HEK293 (cell line): Measurements from ENCODE around the gene CPAMD8.

Source experiments
- CTCF ChIA-PET: fragments of 350-600 bp; formaldehyde crosslinking; extraction: SDS; loops from one replicate; lab custom pipeline; 2021; ENCODE audit warnings: antibody characterized with exemption; lab: Yijun Ruan, JAX
- POLR2A ChIA-PET: fragments of 300-600 bp; formaldehyde crosslinking; extraction: SDS; loops from one replicate; lab custom pipeline; 2020; ENCODE audit warnings: antibody characterized with exemption, inconsistent platforms; lab: Yijun Ruan, JAX
- H3K27ac ChIP-seq: fragments of 200-500 bp; sonication (Bioruptor generic); 2 replicates; pipeline ENCODE4 v1.5.1; 2014; ENCODE audit warnings: low read depth, low read length, control low read depth, inconsistent platforms; ENCODE audit errors: extremely low read depth
- H3K36me3 ChIP-seq, 2 experiments: fragments of 200-500 bp in 1 of 2; sonication (Bioruptor generic) in 1 of 2; 1 replicate in 1 of 2; 2 replicates in 1 of 2; pipeline ENCODE4 v1.5.1; 2014 to 2017; ENCODE audit warnings: inconsistent platforms in 2 of 2, low read length in 2 of 2; ENCODE audit not compliant: control insufficient read depth in 2 of 2, insufficient read depth in 1 of 2
- H3K4me1 ChIP-seq: fragments of 200-500 bp; sonication (Bioruptor generic); 2 replicates; pipeline ENCODE4 v1.5.1; 2014; ENCODE audit warnings: mild to moderate bottlenecking, low read length, inconsistent platforms; ENCODE audit not compliant: control insufficient read depth, insufficient read depth
- H3K4me3 ChIP-seq: 2 replicates; pipeline ENCODE4 v1.5.1; 2011; ENCODE audit warnings: low read depth, mild to moderate bottlenecking, control low read depth, low read length, moderate library complexity
- H3K9me3 ChIP-seq: fragments of 200-500 bp; sonication (Bioruptor generic); 2 replicates; pipeline ENCODE4 v1.5.1; 2014; ENCODE audit warnings: low read depth, low read length, inconsistent platforms; ENCODE audit not compliant: control insufficient read depth, insufficient read depth
- CTCF ChIP-seq: fragments of 450-650 bp; formaldehyde crosslinking; IDR thresholded peaks from 2 replicates; pipeline ENCODE4 v1.5.1; 2016; ENCODE audit warnings: missing biosample characterization, missing genetic modification characterization
- EGR2 ChIP-seq: fragments of 450-650 bp; formaldehyde crosslinking; IDR thresholded peaks from 2 replicates; pipeline ENCODE4 v1.5.1; 2016; ENCODE audit warnings: low read depth, missing biosample characterization, missing genetic modification characterization
- HOXA7 ChIP-seq: sonication (generic); formaldehyde crosslinking; IDR thresholded peaks from 2 replicates; pipeline ENCODE4 v1.8.1; 2022; ENCODE audit warnings: missing genetic modification reagents, borderline replicate concordance
- IKZF3 ChIP-seq: fragments of 450-650 bp; IDR thresholded peaks from 2 replicates; pipeline ENCODE4 v1.5.0; 2018; ENCODE audit warnings: missing biosample characterization, mild to moderate bottlenecking, missing genetic modification characterization, moderate library complexity
- KLF16 ChIP-seq: fragments of 450-650 bp; formaldehyde crosslinking; IDR thresholded peaks from 2 replicates; pipeline ENCODE4 v1.5.1; 2017; ENCODE audit warnings: missing biosample characterization, missing genetic modification characterization
- ZEB2 ChIP-seq: fragments of 450-650 bp; formaldehyde crosslinking; IDR thresholded peaks from 2 replicates; pipeline ENCODE4 v1.5.1; 2016; ENCODE audit warnings: missing biosample characterization, missing genetic modification characterization
- ZNF114 ChIP-seq: fragments of 450-650 bp; formaldehyde crosslinking; IDR thresholded peaks from 2 replicates; pipeline ENCODE4 v1.5.0; 2017; ENCODE audit warnings: missing biosample characterization, missing genetic modification characterization
- ZNF121 ChIP-seq: fragments of 450-650 bp; formaldehyde crosslinking; IDR thresholded peaks from 2 replicates; pipeline ENCODE4 v1.5.1; 2016; ENCODE audit warnings: missing biosample characterization, missing genetic modification characterization
- ZNF132 ChIP-seq: fragments of 450-650 bp; formaldehyde crosslinking; IDR thresholded peaks from 2 replicates; pipeline ENCODE4 v1.5.1; 2017; ENCODE audit warnings: missing biosample characterization, missing genetic modification characterization, borderline replicate concordance
- ZNF133 ChIP-seq: fragments of 450-650 bp; formaldehyde crosslinking; IDR thresholded peaks from 2 replicates; pipeline ENCODE4 v1.5.1; 2016; ENCODE audit warnings: missing biosample characterization, missing genetic modification characterization
- ZNF138 ChIP-seq: fragments of 450-650 bp; formaldehyde crosslinking; IDR thresholded peaks from 2 replicates; pipeline ENCODE4 v1.5.1; 2016; ENCODE audit warnings: missing biosample characterization, missing genetic modification characterization, borderline replicate concordance
- ZNF140 ChIP-seq: fragments of 450-650 bp; formaldehyde crosslinking; IDR thresholded peaks from 2 replicates; pipeline ENCODE4 v1.5.1; 2016; ENCODE audit warnings: missing biosample characterization, missing genetic modification characterization
- ZNF155 ChIP-seq: fragments of 450-650 bp; formaldehyde crosslinking; IDR thresholded peaks from 2 replicates; pipeline ENCODE4 v1.5.1; 2016; ENCODE audit warnings: missing biosample characterization, missing genetic modification characterization
- ZNF175 ChIP-seq: fragments of 450-650 bp; formaldehyde crosslinking; IDR thresholded peaks from 2 replicates; pipeline ENCODE4 v1.5.1; 2016; ENCODE audit warnings: missing biosample characterization, missing genetic modification characterization
- ZNF24 ChIP-seq: fragments of 450-650 bp; formaldehyde crosslinking; IDR thresholded peaks from 2 replicates; pipeline ENCODE4 v1.5.1; 2016; ENCODE audit warnings: missing biosample characterization, missing genetic modification characterization
- ZNF292 ChIP-seq: fragments of 450-650 bp; formaldehyde crosslinking; IDR thresholded peaks from 2 replicates; pipeline ENCODE4 v1.5.1; 2016; ENCODE audit warnings: low read depth, missing biosample characterization, missing genetic modification characterization, borderline replicate concordance
- ZNF311 ChIP-seq: fragments of 450-650 bp; formaldehyde crosslinking; IDR thresholded peaks from 2 replicates; pipeline ENCODE4 v1.5.1; 2017; ENCODE audit warnings: missing biosample characterization, missing genetic modification characterization, borderline replicate concordance
- ZNF426 ChIP-seq: fragments of 450-650 bp; formaldehyde crosslinking; IDR thresholded peaks from 2 replicates; pipeline ENCODE4 v1.5.1; 2017; ENCODE audit warnings: missing biosample characterization, missing genetic modification characterization, mild to moderate bottlenecking, inconsistent platforms, moderate library complexity
- ZNF558 ChIP-seq: fragments of 450-650 bp; formaldehyde crosslinking; IDR thresholded peaks from 2 replicates; pipeline ENCODE4 v1.5.1; 2016; ENCODE audit warnings: missing biosample characterization, missing genetic modification characterization
- ZNF571 ChIP-seq: fragments of 450-650 bp; formaldehyde crosslinking; IDR thresholded peaks from 2 replicates; pipeline ENCODE4 v1.5.0; 2017; ENCODE audit warnings: missing biosample characterization, missing genetic modification characterization
- ZNF610 ChIP-seq: fragments of 450-650 bp; formaldehyde crosslinking; IDR thresholded peaks from 2 replicates; pipeline ENCODE4 v1.5.1; 2016; ENCODE audit warnings: missing biosample characterization, missing genetic modification characterization, borderline replicate concordance
- ZNF654 ChIP-seq: fragments of 450-650 bp; formaldehyde crosslinking; IDR thresholded peaks from 2 replicates; pipeline ENCODE4 v1.5.1; 2016; ENCODE audit warnings: low read depth, missing biosample characterization, missing genetic modification characterization
- ZNF777 ChIP-seq: fragments of 450-650 bp; formaldehyde crosslinking; IDR thresholded peaks from 2 replicates; pipeline ENCODE4 v1.5.1; 2017; ENCODE audit warnings: missing biosample characterization, missing genetic modification characterization, borderline replicate concordance
- ZSCAN18 ChIP-seq: fragments of 450-650 bp; formaldehyde crosslinking; IDR thresholded peaks from 2 replicates; pipeline ENCODE4 v1.5.1; 2016; ENCODE audit warnings: missing biosample characterization, missing genetic modification characterization
- ZSCAN30 ChIP-seq: fragments of 450-650 bp; IDR thresholded peaks from 2 replicates; pipeline ENCODE4 v1.5.1; 2018; ENCODE audit warnings: missing biosample characterization, mild to moderate bottlenecking, missing genetic modification characterization, moderate library complexity
- TF ChIP-seq, protein P1 (sequence below): fragments of 450-650 bp; formaldehyde crosslinking; IDR thresholded peaks from 2 replicates; pipeline ENCODE4 v1.5.1; 2016; ENCODE audit warnings: missing biosample characterization, missing genetic modification characterization
- TF ChIP-seq, protein P2 (sequence below): fragments of 450-650 bp; IDR thresholded peaks from 2 replicates; pipeline ENCODE4 v1.5.1; 2018; ENCODE audit warnings: missing biosample characterization, missing genetic modification characterization

CPAMD8 gene

DNA sequence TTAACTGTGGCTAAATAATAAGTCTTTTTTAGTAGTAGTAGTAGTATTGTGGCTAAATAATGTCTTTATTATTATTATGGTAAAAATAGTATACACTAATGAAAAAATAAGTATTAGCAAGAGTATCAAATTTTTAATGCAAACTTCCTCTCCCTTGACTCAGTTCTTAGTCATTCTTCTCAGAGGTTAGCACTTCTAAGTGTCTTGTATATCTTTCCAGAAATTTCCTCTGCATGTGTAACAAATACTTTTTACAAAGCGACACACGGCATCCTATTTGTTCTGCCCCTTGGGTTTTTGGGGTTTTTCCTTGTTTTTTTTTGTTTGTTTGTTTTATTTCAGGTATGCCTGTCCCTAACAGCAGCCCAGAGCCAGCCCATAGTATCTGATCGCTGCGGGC is 176.5 kb downstream of the CPAMD8 start:
- Histone ChIP-seq H3K4me3 (no peak overlapping the region), H3K9me3 (no peaks in the 10 kb centered on the region), H3K4me1 (no peaks in the 10 kb centered on the region), H3K36me3 (peaks cover 26 to 96% of the 10 kb centered on the region in 2 experiments), H3K27ac (no peak overlapping the region)
- TF ChIP-seq ZNF558 (tag by site-specific recombination) (no peak), HOXA7 (CRISPR knock-in tag) (no peak), ZNF24 (tag by site-specific recombination) (no peak), ZNF132 (tag by site-specific recombination) (no peak), ZSCAN18 (tag by site-specific recombination) (no peak), CTCF (tag by site-specific recombination) (no peak), ZNF292 (tag by site-specific recombination) (no peak), ZNF610 (no peak)
- TF ChIP-seq, protein P1, sequence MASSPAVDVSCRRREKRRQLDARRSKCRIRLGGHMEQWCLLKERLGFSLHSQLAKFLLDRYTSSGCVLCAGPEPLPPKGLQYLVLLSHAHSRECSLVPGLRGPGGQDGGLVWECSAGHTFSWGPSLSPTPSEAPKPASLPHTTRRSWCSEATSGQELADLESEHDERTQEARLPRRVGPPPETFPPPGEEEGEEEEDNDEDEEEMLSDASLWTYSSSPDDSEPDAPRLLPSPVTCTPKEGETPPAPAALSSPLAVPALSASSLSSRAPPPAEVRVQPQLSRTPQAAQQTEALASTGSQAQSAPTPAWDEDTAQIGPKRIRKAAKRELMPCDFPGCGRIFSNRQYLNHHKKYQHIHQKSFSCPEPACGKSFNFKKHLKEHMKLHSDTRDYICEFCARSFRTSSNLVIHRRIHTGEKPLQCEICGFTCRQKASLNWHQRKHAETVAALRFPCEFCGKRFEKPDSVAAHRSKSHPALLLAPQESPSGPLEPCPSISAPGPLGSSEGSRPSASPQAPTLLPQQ (tag by site-specific recombination): no peak
- CTCF ChIA-PET: interaction anchor here (0.6 kb wide), 1 partner anchor 499 kb away, joined by 5 read pairs; no protein-coding TSS in a partner anchor
- POLR2A ChIA-PET: no interaction called here

DNA sequence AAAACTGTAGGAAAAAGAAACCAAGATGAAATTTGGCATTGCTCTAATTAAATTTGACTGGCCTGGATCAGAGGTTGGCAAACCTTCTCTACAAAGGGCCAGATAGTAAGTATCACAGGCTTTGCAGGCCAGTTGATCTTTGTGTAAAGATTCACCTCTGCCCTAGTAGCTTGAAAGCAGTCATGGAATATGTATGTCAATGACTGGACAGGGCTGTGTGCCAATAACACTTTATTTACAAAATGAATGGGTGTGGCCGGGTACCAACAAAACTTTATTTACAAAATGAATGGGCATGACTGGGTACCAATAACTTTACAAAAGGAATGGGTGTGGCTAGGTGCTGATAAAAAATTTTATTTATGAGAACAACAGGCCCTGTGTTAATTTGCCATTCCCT is 177.4 kb downstream of the CPAMD8 start:
- Histone ChIP-seq H3K27ac (no peak overlapping the region), H3K9me3 (no peaks in the 10 kb centered on the region), H3K4me1 (no peaks in the 10 kb centered on the region), H3K4me3 (no peak overlapping the region), H3K36me3 (peaks cover 28 to 96% of the 10 kb centered on the region in 2 experiments)
- TF ChIP-seq KLF16 (tag by site-specific recombination) (no peak), ZNF311 (tag by site-specific recombination) (no peak), ZNF140 (tag by site-specific recombination) (no peak), IKZF3 (tag by site-specific recombination) (no peak), ZNF292 (tag by site-specific recombination) (no peak), ZNF114 (tag by site-specific recombination) (no peak), ZNF426 (no peak), ZNF610 (no peak), ZNF121 (no peak), ZNF777 (no peak), ZNF138 (tag by site-specific recombination) (no peak), ZEB2 (tag by site-specific recombination) (no peak), ZNF155 (tag by site-specific recombination) (no peak), ZNF133 (tag by site-specific recombination) (no peak), ZNF175 (no peak), ZNF654 (no peak), EGR2 (tag by site-specific recombination) (no peak), ZSCAN30 (tag by site-specific recombination) (no peak), ZNF571 (tag by site-specific recombination) (no peak)
- TF ChIP-seq, protein P2, sequence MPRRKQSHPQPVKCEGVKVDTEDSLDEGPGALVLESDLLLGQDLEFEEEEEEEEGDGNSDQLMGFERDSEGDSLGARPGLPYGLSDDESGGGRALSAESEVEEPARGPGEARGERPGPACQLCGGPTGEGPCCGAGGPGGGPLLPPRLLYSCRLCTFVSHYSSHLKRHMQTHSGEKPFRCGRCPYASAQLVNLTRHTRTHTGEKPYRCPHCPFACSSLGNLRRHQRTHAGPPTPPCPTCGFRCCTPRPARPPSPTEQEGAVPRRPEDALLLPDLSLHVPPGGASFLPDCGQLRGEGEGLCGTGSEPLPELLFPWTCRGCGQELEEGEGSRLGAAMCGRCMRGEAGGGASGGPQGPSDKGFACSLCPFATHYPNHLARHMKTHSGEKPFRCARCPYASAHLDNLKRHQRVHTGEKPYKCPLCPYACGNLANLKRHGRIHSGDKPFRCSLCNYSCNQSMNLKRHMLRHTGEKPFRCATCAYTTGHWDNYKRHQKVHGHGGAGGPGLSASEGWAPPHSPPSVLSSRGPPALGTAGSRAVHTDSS (tag by site-specific recombination): no peak
- CTCF ChIA-PET: interaction anchor here (1.0 kb wide), 1 partner anchor 203 kb away, joined by 3 read pairs; no protein-coding TSS in a partner anchor
- POLR2A ChIA-PET: no interaction called here
